HCT116 (cell line): Measurements from ENCODE around the gene CCDC148. TPM values are rescaled to one million over a fixed set of nuclear protein-coding genes. Genes with fewer than 3 reads are reported as not detected.

Experiments used
- ATAC-seq: fragments of 200-7000 bp; cut with Tn5 transposase; 2 replicates; pipeline ENCODE4 v1.9.1; 2020; ENCODE audit warnings: mild to moderate bottlenecking, moderate library complexity
- BruUV-seq: library from RNA; stranded (reverse); fragments of 400-500 nt; replicated peaks from 2 replicates; lab custom pipeline; 2021; lab: Mats Ljungman, UMichigan
- CTCF ChIA-PET: fragments of 300-600 bp; sonication (Branson Sonifier 250); formaldehyde crosslinking; loops from one replicate; lab custom pipeline; 2021; ENCODE audit warnings: antibody characterized with exemption; lab: Charles Lee
- POLR2A ChIA-PET: fragments of 300-600, 350-600 bp; sonication (Branson Sonifier 250); formaldehyde crosslinking; loops from one replicate; lab custom pipeline; 2021; ENCODE audit warnings: antibody characterized with exemption; lab: Charles Lee
- RAD21 ChIA-PET, 2 experiments: fragments of 300-600 bp; sonication (Branson Sonifier 250); formaldehyde crosslinking; loops; one replicate each; lab custom pipeline; 2023; ENCODE audit warnings: low total read pairs in 2 of 2; ENCODE audit not compliant: uncharacterized antibody in 2 of 2, unreplicated experiment in 2 of 2, low non-redundant PET in 1 of 2; lab: Charles Lee
- DNase-seq: peaks from one replicate; pipeline ENCODE4 v3.0.0-alpha.2; 2010; ENCODE audit warnings: low read depth, low spot score
- H2AFZ ChIP-seq: fragments of 200-600 bp; shearing (Covaris generic), sonication (generic); 2 replicates; pipeline ENCODE4 v1.6.1; 2017; ENCODE audit warnings: low read depth, mixed run types, mixed read lengths, antibody characterized with exemption, low read length; ENCODE audit not compliant: poor library complexity, severe bottlenecking
- H3K27ac ChIP-seq: 2 replicates; pipeline ENCODE4 v1.5.1; 2012; ENCODE audit warnings: low read depth, low read length
- H3K27me3 ChIP-seq: fragments of 200-600 bp; sonication (generic); 2 replicates; pipeline ENCODE4 v1.6.1; 2016; ENCODE audit warnings: mixed run types, low read length, mixed read lengths; ENCODE audit not compliant: insufficient read depth
- H3K36me3 ChIP-seq, 2 experiments: fragments of 200-500 bp in 1 of 2; fragments of 200-600 bp in 1 of 2; sonication (Bioruptor generic) in 1 of 2; sonication (generic) in 1 of 2; 2 replicates each; pipeline versions ENCODE4 v1.5.1 to v1.6.1; 2014 to 2016; ENCODE audit warnings: low read length in 2 of 2, inconsistent platforms in 1 of 2, mixed read lengths in 1 of 2, mixed run types in 1 of 2; ENCODE audit not compliant: insufficient read depth in 2 of 2, control insufficient read depth in 1 of 2
- H3K4me1 ChIP-seq, 2 experiments: fragments of 200-600 bp in 1 of 2; sonication (generic) in 1 of 2; 2 replicates each; pipeline versions ENCODE4 v1.5.1 to v1.6.1; 2012 to 2017; ENCODE audit warnings: low read length in 2 of 2, inconsistent platforms in 1 of 2, mild to moderate bottlenecking in 1 of 2, mixed read lengths in 1 of 2, mixed run types in 1 of 2, moderate library complexity in 1 of 2; ENCODE audit not compliant: insufficient read depth in 2 of 2, control insufficient read depth in 1 of 2
- H3K4me2 ChIP-seq: fragments of 200-600 bp; sonication (generic); 2 replicates; pipeline ENCODE4 v1.6.1; 2017; ENCODE audit warnings: mixed run types, low read length, mixed read lengths
- H3K4me3 ChIP-seq, 2 experiments: fragments of 200-600 bp in 1 of 2; sonication (generic) in 1 of 2; replicated peaks in 1 of 2; 2 replicates each; pipeline ENCODE4 v1.5.1; 2011 to 2016; ENCODE audit warnings: low read length in 2 of 2, control low read depth in 1 of 2, low read depth in 1 of 2, mild to moderate bottlenecking in 1 of 2, mixed read lengths in 1 of 2, mixed run types in 1 of 2
- H3K79me2 ChIP-seq: fragments of 200-600 bp; sonication (generic); 2 replicates; pipeline ENCODE4 v1.6.1; 2017; ENCODE audit warnings: mild to moderate bottlenecking, mixed run types, low read length, moderate library complexity, mixed read lengths; ENCODE audit not compliant: insufficient read depth
- H3K9ac ChIP-seq: fragments of 200-600 bp; sonication (generic); 2 replicates; pipeline ENCODE4 v1.6.1; 2016; ENCODE audit warnings: low read length, mixed read lengths
- H3K9me2 ChIP-seq: fragments of 200-600 bp; sonication (generic), shearing (Covaris generic); 2 replicates; pipeline ENCODE4 v1.6.1; 2017; ENCODE audit warnings: mixed run types, mild to moderate bottlenecking, moderate library complexity; ENCODE audit not compliant: insufficient read depth
- H3K9me3 ChIP-seq, 2 experiments: fragments of 200-500 bp in 1 of 2; fragments of 200-600 bp in 1 of 2; sonication (Bioruptor generic) in 1 of 2; sonication (generic) in 1 of 2; 2 replicates each; pipeline ENCODE4 v1.6.1; 2014 to 2017; ENCODE audit warnings: low read length in 2 of 2, mixed read lengths in 2 of 2, inconsistent platforms in 1 of 2, low read depth in 1 of 2, mild to moderate bottlenecking in 1 of 2, mixed run types in 1 of 2, moderate library complexity in 1 of 2; ENCODE audit not compliant: control insufficient read depth in 1 of 2, insufficient read depth in 1 of 2
- H4K20me1 ChIP-seq: fragments of 200-600 bp; sonication (generic), shearing (Covaris generic); 2 replicates; pipeline ENCODE4 v1.6.1; 2017; ENCODE audit warnings: mixed run types, mild to moderate bottlenecking, moderate library complexity; ENCODE audit not compliant: insufficient read depth
- CBX3 ChIP-seq: IDR thresholded peaks from 2 replicates; pipeline ENCODE4 v1.6.1; 2012; ENCODE audit warnings: low read depth
- CEBPB ChIP-seq: IDR thresholded peaks from 2 replicates; pipeline ENCODE4 v1.6.1; 2012; ENCODE audit warnings: low read depth
- ELF1 ChIP-seq: IDR thresholded peaks from 2 replicates; pipeline ENCODE4 v1.6.1; 2012; ENCODE audit warnings: low read depth, borderline replicate concordance
- EZH2 ChIP-seq: fragments of 200-600 bp; sonication (generic); IDR thresholded peaks from 2 replicates; pipeline ENCODE4 v1.6.1; 2017; ENCODE audit warnings: antibody characterized with exemption, mixed run types
- FOSL1 ChIP-seq: IDR thresholded peaks from 2 replicates; pipeline ENCODE4 v1.6.1; 2012; ENCODE audit warnings: low read depth
- JUND ChIP-seq: IDR thresholded peaks from 2 replicates; pipeline ENCODE4 v1.6.1; 2012
- POLR2A ChIP-seq: IDR thresholded peaks from 2 replicates; pipeline ENCODE4 v1.7.0; 2011; ENCODE audit warnings: borderline replicate concordance; ENCODE audit not compliant: insufficient read depth, insufficient read length; ENCODE audit errors: extremely low read depth
- POLR2AphosphoS5 ChIP-seq: IDR thresholded peaks from 2 replicates; pipeline ENCODE4 v1.6.1; 2011; ENCODE audit warnings: mild to moderate bottlenecking, low read depth, low read length, moderate library complexity
- SRF ChIP-seq: IDR thresholded peaks from 2 replicates; pipeline ENCODE4 v1.6.1; 2012; ENCODE audit warnings: low read depth
- YY1 ChIP-seq: IDR thresholded peaks from 2 replicates; pipeline ENCODE4 v1.6.1; 2011; ENCODE audit warnings: low read length, low read depth, moderate library complexity, mild to moderate bottlenecking; ENCODE audit not compliant: insufficient replicate concordance; ENCODE audit errors: extremely low read depth
- ZFX ChIP-seq: fragments of 450-650 bp; IDR thresholded peaks from 2 replicates; pipeline ENCODE4 v1.6.1; 2017
- intact Hi-C: fragments of 100-400 bp; cut with micrococcal nuclease; formaldehyde crosslinking; loops from 2 replicates; pipeline ENCODE4 v1.10.0; 2022
- total RNA-seq: library from RNA; stranded (reverse); gene quantifications from one replicate; pipeline ENCODE4 v1.2.1, GENCODE V29; 2021; ENCODE audit not compliant: unreplicated experiment
- TF ChIP-seq, protein P1 (sequence below), 3 experiments: fragments of 200-600 bp in 1 of 3; sonication (generic) in 1 of 3; IDR thresholded peaks in 2 of 3; conservative IDR thresholded peaks in 1 of 3; 2 replicates each; pipeline ENCODE4 v1.5.1; 2012 to 2017; ENCODE audit warnings: low read depth in 2 of 3, low read length in 2 of 3, antibody characterized with exemption in 1 of 3, borderline replicate concordance in 1 of 3, control low read depth in 1 of 3, mild to moderate bottlenecking in 1 of 3, mixed read lengths in 1 of 3, mixed run types in 1 of 3, moderate library complexity in 1 of 3; ENCODE audit not compliant: insufficient read depth in 1 of 3
- TF ChIP-seq, protein P2 (sequence below): IDR thresholded peaks from 2 replicates; pipeline ENCODE4 v1.6.1; 2012

Gene CCDC148
- total RNA-seq, 1 experiment from 2014 or later: 0.59 TPM

DNA sequence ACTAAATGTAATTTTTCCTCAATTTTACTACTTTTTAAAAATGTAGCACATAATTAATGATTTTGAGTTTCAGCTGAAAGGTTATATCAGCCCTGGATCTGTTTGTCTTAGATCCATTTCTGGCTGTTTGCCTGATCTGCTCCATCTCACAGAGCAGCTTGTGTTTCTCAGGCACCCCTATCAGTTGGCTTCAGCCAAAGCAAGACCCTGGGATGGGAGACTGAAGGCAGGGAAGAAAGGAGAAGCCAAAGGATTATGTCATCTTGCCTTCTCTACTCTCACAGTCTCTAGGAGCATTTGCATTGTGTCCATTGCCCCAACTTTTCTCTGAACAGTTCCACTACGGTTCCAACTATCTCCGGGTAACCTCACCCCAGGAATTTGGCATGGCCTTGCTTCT, 110.5 kb downstream of the CCDC148 start:
- TF ChIP-seq CEBPB (no peak), SRF (no peak), YY1 (no peak), POLR2A (no peak), ELF1 (no peak), FOSL1 (no peak), EZH2 (no peak), JUND (no peak), CBX3 (no peak), ZFX (no peak), POLR2AphosphoS5 (no peak)
- TF ChIP-seq, protein P1, sequence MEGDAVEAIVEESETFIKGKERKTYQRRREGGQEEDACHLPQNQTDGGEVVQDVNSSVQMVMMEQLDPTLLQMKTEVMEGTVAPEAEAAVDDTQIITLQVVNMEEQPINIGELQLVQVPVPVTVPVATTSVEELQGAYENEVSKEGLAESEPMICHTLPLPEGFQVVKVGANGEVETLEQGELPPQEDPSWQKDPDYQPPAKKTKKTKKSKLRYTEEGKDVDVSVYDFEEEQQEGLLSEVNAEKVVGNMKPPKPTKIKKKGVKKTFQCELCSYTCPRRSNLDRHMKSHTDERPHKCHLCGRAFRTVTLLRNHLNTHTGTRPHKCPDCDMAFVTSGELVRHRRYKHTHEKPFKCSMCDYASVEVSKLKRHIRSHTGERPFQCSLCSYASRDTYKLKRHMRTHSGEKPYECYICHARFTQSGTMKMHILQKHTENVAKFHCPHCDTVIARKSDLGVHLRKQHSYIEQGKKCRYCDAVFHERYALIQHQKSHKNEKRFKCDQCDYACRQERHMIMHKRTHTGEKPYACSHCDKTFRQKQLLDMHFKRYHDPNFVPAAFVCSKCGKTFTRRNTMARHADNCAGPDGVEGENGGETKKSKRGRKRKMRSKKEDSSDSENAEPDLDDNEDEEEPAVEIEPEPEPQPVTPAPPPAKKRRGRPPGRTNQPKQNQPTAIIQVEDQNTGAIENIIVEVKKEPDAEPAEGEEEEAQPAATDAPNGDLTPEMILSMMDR (IDR thresholded peaks at IDR 0.05 in 2 of 3, conservative IDR thresholded peaks at IDR 0.05 in 1 of 3; ENCODE audit: borderline replicate concordance in 1 of 3, insufficient read depth in 1 of 3, low read depth in 2 of 3, low read length in 2 of 3): no peak
- TF ChIP-seq, protein P2, sequence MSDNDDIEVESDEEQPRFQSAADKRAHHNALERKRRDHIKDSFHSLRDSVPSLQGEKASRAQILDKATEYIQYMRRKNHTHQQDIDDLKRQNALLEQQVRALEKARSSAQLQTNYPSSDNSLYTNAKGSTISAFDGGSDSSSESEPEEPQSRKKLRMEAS: no peak
- intact Hi-C loops: no loop called here
- no peak overlapping the region for H2AFZ ChIP-seq
- ATAC-seq (no peak), DNase-seq (no peak)
- H3K9me3 ChIP-seq: no peaks in the 10 kb centered on the region
- H3K27ac ChIP-seq: no peak overlapping the region
- H3K4me3 ChIP-seq: no peak overlapping the region
- no peaks in the 10 kb centered on the region for H3K36me3 ChIP-seq
- ChIA-PET POLR2A (no interaction called here), RAD21 (no interaction called here), CTCF (no interaction called here)
- no peaks in the 10 kb centered on the region for H3K4me1 ChIP-seq
- BruUV-seq: no TSS peak
- H3K9me2 ChIP-seq: 0 out of 2 replicates have a peak, but pooled peaks cover 5% of the 10 kb centered on the region
- no peaks in the 10 kb centered on the region for H4K20me1 ChIP-seq
- H3K27me3 ChIP-seq: no peaks in the 10 kb centered on the region
- H3K79me2 ChIP-seq: no peaks in the 10 kb centered on the region
- no peak overlapping the region for H3K4me2 ChIP-seq
- no peak overlapping the region for H3K9ac ChIP-seq
